COR-L47 (cell line): Measurements from ENCODE around the gene RNF224.
A peak's percentile ranks its signal among the peaks of the same experiment; 100 is the strongest.
"Not testable (repeated sequence)": the region's sequence is repeated elsewhere in the genome, so short reads cannot be mapped to it uniquely, and the experiment has no call there.

Experiments
- DNase-seq: peaks from one replicate; lab custom pipeline; 2025; lab: John Stamatoyannopoulos, UW

RNF224 gene

DNA sequence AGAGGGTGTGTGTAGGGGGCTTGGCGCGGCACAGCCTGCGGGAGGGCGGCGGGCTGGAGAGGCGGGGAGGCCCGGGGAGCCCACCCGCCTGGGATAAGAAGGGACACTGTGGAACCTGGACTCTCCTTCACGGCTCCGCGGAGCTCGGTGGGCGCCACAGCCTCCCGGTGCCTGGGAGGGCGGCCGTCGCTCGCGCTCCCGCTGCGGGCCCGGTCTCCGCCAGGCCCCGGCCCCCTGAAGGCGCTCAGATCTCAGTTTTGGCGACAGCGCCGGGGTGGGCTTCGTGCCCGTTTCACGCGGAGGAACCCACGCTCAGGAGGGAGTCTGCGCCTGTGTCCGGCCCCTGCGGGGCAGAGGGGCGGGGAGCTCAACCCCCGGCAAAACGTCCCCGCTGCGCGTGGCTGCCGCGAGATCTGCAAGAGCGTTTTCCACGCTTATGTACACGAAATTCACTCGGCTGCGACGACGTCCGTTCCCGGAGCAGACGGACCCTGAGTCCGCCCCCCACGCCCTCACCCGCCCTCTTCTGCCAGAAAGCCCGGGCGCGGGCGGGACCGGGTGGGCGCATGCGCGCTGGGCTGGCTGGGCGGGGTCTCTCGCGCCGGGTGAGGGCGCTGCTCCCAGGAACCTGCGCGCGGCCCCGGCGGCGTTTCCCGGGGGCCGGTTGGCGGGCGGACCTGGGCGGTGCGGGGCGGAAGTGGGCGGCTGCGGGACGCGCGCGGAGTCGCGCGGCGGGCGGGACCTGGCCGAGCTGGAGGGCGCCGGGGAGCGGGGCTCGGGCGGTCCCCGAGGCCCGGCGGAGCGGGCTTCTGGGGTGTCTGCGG lies 27.5 kb downstream of the RNF224 start, which contains the start of gene NELFB:
TSS of gene NELFB (plus strand) at position 704 of the 824 bp plus-strand sequence.
- DNase-seq: peak; percentile 75

DNA sequence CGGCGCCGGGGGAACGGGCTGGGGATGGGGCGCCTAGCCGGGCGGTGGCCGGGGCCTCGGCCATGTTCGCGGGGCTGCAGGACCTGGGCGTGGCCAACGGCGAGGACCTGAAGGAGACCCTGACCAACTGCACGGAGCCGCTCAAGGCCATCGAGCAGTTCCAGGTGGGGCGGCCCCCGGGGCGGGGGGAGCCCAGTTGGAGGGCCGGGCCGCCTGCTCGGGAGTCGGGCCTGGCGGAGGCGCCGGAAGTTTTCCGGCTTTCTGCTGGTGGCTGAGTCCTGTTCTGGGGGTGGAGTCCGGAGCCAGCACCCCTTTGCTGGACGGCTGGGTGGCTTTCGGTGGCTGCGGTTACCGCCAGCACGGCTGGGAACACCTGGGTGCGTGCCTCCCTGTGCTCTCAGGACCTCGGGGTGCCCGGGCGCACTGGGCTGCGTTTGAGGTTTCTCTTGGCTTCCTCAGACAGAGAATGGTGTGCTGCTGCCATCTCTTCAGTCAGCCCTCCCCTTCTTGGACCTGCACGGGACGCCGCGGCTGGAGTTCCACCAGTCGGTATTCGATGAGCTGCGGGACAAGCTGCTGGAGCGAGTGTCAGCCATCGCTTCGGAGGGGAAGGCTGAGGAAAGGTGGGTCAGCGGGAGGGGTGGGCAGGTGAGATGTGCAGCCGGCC lies 28.3 kb downstream of the RNF224 start:
- no peak for DNase-seq

DNA sequence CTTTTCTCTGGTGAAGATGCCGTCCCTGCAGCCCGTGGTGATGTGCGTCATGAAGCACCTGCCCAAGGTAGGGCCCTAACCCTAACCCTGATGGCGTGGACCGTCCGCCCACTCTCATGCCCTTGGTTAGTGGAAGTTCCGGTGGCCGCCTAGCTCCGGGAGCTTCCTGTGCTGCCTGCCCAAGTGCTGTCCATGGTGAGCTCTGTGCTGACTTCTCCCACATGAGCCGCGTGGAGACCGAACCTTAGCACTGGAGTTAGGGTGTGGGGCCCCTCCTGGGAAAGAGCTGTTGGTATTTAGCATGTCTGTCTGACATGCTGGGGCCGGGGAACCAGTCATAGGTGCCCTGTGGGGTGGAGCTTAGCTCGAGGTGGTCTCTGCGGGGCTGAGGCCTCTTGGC lies 29.1 kb downstream of the RNF224 start:
- DNase-seq: no peak

DNA sequence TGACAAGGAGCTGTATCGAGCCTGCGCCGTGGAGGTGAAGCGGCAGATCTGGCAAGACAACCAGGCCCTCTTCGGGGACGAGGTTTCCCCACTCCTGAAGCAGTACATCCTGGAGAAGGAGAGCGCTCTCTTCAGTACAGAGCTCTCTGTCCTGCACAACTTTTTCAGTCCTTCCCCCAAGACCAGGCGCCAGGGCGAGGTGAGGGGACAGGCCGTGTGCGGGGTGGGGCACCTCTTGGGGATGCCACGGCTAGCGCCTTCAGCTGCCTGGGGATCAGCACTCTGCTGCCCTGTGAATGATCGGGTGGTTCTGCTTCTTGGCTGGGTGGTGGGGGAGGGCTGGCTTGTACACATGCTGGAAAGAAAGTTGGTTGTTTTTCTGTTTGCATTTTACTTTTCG lies 29.6 kb downstream of the RNF224 start:
- no peak for DNase-seq

DNA sequence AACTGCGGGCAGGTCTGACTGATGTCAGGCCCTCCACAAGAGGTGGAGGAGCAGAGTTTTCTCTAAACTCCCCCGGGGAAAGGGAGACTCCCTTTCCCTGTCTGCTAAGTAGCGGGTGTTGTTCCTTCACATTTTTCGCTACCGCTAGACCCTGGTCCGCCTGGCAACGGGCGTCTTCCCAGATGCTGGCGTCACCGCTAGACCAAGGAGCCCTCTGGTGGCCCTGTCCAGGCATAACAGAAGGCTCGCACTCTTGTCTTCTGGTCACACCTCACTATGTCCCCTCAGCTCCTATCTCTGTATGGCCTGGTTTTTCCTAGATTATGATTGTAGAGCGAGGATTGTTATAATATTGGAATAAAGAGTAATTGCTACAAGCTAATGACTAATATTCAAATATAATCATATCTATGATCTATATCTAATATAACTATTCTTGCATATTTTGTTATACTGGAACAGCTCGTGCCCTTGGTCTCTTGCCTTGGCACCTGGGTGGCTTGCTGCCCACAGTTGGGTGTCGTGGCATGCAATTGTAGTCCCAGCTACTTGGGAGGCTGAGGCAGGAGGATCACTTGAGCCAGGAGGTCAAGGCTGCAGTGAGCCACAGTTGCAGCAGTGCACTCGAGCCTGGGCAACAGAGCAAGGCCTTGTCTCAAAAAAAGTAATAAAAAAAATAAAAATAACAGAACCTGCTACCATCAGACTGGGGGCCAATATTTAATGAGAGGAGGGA lies 35.0 kb downstream of the RNF224 start:
- DNase-seq: not testable (repeated sequence)

DNA sequence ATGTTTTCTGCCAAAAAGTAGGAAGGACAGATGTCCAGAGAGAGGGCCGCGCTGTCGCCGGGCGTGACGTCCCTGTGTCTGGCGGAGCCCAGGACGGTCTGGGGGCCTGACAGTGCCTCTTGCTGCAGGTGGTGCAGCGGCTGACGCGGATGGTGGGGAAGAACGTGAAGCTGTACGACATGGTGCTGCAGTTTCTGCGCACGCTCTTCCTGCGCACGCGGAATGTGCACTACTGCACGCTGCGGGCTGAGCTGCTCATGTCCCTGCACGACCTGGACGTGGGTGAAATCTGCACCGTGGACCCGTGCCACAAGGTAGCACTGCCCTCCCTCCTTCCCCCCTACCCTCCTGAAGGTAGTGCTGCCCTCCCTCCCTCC lies 35.6 kb downstream of the RNF224 start:
- no peak for DNase-seq

DNA sequence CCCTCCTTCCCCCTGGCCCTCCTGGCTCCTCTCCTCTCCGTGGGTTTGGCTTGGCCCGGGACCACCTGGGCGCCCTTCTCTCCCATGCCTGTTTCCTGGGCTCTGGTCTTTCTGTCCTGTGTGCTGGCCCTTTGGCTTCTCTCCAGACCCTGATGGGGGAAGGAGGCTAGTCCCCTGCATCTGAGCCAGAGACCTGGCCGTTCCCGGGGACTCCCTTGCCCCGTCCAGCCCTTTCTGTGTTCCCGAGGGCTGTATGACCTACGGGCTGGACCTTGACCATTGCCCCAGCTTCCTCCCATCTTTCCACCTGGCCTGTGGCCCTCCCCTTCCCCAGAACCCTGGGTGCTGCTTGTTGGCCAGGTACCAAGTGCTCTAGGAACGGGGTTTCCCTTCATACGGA lies 36.2 kb downstream of the RNF224 start:
- no peak for DNase-seq

DNA sequence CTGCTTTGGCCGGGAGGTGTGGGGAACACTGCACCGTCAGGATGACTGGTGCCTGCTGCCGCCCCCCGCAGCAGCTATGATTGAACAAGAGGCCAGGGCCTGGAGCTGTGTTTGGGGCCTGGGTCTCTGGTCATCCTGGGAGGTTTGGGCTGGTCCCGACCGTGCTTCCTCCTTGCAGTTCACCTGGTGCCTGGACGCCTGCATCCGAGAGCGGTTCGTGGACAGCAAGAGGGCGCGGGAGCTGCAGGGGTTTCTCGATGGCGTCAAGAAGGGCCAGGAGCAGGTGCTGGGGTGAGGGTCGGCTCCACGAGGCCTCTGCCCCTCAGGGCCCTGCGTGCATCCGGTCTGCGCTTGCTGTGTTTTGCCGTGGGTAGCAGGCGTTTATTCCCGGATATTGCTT lies 36.8 kb downstream of the RNF224 start:
- DNase-seq: no peak

DNA sequence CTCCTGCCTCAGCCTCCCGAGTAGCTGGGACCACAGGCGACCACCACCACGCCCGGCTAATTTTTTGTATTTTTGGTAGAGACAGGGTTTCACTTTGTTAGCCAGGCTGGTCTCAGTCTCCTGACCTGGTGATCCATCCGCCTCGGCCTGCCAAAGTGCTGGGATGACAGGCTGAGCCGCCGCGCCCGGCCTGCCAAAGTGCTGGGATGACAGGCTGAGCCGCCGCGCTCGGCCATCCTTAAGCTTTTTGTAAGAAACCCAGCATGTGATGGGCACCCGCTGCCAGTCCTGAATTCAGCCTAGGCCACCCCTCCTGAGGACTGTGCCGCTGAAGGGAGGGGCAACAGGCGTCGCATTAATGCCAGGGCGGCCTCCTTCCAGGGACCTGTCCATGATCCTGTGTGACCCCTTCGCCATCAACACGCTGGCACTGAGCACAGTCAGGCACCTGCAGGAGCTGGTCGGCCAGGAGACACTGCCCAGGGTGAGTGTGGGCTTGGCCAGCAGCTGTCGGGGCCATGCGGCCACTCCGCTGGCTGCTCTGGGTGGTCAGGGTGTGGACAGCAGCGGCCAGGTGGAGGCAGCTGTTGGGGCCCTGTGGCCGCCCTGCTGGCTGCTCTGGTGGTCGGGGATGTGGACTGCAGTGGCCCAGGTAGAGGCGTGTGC lies 38.3 kb downstream of the RNF224 start:
- no peak for DNase-seq

DNA sequence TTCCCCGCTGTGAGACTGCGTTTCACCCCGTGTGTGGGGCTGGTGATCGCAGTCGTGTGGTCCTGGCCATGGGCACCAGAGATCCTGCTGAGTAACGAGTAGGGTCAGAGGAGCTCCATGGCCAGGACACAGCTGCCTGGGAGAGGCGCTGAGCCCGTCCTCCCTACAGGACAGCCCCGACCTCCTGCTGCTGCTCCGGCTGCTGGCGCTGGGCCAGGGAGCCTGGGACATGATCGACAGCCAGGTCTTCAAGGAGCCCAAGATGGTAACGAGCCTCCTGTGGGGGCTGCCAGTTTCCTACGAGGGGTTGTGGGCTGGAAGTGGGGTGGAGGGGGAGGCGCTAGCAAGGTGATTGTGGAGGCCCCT lies 38.8 kb downstream of the RNF224 start:
- DNase-seq: no peak

DNA sequence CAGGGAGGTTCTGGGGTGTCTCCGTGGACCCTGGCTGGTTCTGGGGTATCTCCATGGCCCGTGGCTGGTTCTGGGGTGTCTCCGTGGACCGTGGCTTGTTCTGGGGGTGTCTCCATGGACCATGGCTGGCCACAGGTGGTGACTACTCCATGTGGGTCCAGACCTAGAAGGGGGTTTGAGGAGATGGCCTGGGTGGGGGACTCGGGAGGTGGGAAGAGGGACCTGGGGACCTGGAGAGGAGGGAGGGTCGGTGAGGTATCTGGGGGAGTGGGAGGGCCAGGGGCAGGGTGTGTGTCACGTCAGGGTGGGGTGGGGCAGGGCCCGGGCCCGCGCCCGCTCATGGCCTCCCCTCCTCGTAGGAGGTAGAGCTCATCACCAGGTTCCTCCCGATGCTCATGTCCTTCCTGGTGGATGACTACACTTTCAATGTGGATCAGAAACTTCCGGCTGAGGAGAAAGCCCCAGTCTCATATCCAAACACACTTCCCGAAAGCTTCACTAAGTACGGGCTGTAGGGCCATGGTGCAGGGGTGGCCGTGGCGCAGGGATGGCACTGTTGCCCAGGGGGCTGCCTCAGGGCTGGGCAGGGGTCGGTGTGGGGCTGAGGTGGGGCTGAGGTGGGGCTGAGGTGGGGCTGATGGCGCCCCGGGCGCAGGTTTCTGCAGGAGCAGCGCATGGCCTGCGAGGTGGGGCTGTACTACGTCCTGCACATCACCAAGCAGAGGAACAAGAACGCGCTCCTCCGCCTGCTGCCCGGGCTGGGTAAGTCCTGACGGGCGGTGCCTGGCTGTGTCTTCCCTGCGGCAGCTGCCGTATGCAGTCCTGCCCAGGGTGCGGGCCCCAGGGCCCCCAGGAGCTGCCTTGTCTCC lies 39.5 kb downstream of the RNF224 start:
- no peak for DNase-seq

DNA sequence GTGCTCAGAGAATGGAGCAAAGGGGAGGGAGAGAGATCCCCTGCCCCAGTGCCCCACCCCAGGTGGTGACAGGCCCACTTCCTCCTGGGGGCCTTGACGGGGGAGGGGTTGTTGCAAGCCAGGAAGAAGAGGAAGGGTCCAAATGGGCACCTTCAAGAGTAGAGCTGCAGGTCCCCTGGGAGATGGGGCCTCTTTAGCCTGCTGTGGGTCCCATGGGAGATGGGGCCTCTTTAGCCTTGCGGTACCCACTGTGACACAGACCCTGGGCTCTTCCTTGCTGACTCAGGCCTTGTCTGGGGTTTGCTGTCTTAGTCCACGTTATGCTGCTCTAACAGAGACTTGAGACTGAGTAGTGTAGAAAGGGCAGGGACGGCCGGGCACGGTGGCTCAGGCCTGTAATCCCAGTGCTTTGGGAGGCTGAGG lies 40.6 kb downstream of the RNF224 start:
- no peak for DNase-seq

DNA sequence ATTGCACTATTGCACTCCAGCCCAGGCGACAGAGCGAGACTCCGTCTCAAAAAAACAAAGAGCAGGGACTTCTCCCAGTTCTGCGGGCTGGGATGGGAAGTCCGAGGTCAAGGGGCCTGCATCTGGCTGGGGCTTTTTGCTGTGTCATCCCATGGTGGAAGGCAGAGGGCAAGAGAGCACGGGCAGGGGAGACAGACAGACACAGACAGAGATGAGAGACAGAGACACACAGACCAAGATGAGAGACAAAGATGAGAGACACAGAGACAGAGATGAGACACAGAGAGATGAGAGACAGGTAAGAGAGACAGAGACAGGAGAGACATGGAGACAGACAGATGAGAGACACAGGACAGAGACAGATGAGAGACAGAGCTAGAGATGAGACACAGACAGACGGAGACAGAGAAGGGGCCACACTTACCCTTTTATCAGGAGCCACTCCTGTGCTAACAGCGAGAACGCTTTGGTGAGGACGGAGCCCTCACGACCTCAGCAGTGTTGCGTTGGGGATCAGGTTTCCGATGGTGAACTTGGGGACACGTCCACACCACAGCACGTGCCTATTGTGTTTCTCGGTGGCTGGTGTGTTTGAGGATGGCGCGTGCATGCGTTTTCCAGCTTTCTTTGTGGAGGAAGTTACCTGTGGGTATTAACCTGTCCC lies 41.4 kb downstream of the RNF224 start:
- no peak for DNase-seq

DNA sequence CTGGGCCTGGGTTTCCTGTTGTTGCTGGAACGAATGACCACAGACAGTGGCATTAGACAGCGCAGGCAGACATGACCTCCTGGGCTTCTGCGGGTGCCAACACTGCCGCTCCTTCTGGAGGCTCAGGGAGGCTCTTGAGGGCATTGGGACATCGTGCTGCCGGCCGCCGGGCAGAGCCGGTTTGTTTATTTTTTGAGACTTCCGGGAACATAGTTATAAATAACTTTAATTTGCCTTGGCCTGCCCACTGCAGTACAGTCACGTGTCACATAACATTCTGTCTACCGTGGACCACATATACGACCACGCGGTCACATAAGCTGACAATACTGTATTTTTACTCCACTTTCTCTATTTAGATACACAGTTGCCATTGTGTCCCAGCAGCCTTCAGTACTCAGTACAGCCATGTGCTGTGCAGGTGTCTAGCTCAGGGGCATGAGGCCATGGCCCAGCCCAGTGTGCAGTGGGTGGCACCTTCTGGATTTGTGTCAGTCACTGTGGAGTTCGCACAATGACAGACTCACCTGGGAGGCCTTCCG lies 42.0 kb downstream of the RNF224 start:
- no peak for DNase-seq

DNA sequence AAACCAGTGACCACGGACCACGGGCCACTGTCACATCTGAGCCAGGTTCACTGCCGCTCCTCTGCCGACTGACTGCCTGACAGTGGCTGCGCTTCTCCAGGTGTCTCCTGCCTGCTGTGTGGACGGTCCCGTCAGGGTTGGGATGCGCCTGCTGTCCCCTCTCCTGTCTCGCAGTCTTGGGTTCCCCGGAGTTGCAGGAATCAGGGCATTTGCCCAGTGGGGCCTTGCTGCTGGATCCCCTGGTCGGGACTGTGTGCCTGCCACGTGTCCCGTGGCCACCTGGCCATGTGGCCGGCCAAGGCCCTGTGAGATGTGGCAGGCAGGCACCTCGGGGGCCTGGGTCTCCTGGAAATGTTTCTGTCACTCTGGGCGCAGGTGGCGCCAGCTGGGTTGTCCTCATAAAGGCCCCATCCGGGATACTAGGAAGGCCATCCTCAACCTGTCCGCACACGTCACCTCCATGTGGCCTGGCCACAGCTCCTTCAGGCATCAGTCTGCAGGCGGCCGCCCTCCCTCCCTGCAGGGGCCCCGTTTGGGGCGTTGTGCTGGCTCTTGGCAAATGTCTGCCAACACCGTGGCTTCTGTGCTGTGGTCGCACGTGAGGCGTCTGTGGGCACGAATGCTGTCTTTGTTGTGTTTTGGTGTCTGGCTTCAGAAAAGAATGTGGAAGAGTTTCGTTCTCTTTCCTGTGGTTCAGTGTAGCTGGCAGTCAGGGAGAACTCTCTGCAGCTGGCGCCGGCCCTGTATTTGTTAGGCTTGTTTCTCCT lies 43.8 kb downstream of the RNF224 start:
- no peak for DNase-seq

DNA sequence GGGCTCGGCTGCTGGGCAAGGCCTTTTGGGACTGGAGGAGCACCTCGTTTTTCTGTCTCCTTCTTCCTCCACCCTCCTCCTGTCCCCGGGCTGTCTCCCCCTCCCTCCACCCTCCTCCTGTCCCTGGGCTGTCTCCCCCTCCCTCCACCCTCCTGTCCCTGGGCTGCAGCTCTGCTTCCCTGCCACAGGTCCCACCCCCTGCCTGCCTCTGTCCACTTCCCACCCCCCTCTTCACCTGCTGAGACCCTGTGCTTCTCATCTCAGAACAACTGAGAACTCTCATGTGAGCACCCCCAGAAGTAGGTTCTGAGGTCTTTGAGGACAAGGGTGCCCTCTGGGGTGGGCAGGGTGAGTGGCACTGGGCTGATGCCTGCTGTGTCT lies 44.4 kb downstream of the RNF224 start:
- no peak for DNase-seq

DNA sequence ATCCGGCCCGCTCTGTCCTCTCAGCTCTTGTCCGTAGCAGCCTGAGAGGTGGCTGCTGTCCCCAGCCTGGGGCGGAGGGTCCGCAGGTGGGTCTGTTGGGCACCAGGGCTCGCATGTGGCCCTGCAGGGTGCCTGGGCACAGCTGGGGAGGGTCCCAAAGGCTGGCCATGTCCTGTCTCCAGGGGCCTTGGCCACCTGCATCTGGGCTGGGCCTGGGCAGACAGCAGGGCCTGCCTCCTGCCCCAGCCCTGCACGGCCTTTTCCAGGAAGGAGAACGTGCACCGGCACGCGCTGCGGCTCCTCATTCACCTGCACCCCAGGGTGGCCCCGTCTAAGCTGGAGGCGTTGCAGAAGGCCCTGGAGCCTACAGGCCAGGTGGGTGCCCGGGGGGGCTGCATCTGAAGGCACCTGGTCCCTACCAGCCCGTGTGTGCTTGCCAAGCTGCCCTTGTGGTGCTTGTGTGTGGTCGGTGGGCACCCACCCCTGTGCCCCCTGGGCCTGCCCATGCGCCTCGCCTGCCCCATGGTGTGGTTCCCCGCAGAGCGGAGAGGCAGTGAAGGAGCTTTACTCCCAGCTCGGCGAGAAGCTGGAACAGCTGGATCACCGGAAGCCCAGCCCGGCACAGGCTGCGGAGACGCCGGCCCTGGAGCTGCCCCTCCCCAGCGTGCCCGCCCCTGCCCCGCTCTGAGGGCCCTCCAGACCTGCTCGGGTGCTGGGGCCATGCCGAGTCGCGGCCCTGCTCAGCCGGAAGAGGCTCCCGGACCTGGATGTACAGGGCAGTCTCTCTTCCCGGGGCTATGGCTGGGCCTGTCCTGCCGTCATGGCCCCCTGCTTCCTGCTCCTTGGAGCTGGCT lies 45.2 kb downstream of the RNF224 start:
- DNase-seq: no peak

DNA sequence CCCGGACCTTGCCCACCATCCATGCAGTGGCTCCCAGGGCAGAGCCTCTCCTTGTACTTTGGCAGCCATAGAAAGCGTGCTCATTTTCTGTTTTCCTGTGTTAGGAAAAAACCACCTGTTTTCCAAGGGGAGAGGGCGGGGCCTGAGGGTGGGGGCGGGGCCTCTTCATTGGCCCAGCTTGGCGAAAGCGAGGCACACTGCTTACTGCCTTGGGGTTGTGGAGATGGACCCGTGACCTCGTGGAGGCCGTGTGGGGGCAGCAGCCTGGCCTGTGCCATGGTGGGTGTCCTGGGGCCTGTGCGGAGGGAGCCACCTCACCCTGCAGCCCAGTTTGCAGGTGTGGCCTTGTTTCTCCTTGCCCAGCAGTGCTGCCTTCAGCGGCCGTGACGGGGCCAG lies 45.8 kb downstream of the RNF224 start:
- no peak for DNase-seq
